ENCODE data around the gene APOL2. TPM values are rescaled to one million over a fixed set of nuclear protein-coding genes. Genes with fewer than 3 reads are reported as not detected.
"Not testable (repeated sequence)": the region's sequence is repeated elsewhere in the genome, so short reads cannot be mapped to it uniquely, and the experiment has no call there.

APOL2 gene
- total RNA-seq, 1 donor from 2014 or later = 22.9 TPM

DNA sequence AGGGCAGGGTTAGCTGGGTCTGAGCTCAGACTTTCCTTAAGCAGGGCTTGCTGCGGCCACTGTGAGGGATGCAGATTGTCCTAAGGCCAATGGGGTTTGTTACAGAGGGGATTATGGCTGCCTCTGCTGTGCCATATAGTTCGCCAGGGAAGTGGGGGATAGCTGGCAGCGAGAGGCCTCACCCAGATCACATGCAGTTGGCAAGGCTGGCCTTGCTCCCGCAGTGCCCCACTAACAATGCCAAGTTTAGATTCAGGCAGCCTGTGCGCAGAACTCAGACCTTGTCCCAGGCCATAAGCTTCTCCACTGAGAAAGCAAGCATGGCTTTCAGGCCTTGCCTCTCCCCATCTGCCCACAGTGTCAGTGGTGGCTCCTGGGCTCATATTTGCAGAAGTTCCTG lies 4.7 kb upstream of the APOL2 start:
- peak; percentile 73 for DNase-seq

DNA sequence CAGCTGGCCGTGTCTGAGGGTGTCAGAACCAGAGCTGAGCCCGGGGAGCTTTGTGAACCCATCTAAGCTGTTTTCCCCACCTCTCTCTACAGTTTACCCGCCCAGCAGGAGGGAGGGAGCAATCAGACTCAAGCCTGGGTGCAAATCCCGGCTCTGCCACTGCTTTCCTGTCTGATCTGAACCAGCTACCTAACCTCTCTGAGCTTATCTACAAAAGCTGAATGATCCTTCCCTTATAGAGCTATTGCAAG lies 252 bp downstream of the APOL2 start:
- DNase-seq = no peak

GRCh38 chr22:36238373-36239149 lies 766 bp downstream of the APOL2 start:
- peak; percentile 25 for DNase-seq

DNA sequence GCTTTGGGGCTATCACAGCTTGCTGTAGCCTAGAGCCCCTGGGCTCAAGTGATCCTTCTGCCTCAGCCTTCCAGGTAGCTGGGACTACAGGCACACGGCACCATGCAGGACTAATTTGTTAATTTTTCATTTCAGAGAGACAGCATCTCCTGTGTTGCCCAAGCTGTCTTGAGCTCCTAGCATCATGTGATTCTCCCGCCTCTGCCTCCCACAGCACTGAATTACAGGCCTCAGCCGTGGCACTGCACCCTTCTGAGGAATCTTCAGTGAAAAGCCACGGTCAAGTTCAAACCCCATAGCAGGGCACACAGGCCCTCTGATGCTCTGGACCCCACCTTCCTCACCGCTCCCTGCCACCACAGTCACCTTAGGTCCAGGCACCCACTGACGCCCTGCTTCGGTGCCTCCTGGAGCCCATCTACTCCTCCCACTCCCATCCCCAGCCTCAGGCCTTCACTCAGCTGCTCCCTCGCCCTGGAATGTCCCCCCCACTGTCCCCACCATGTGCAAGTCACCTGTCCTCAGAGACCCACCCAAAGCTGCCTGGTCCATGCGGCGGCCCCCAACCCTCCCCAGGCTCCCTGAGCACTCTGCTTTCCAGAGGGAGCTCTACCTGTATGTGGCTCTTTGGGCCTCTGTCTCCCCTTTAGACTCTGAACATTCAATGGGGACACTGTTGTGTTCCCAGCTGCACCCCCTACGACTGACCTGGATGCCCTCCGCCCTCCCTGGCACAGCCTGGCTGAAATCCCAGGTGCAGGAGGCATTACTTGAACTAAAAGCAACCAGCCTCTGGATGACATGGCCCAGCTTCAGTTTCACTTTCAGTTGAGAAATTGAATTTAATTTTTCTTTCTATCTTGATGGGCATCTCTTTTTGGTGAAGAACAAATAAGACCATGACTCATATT lies 1.6 kb downstream of the APOL2 start:
- peak; percentile 17 for DNase-seq

- DNase-seq = no peak
Observed at GRCh38 chr22:36236388-36237319, 2.7 kb downstream of the APOL2 start.

- DNase-seq = no peak
Observed at GRCh38 chr22:36235585-36235984, 3.7 kb downstream of the APOL2 start.

DNA sequence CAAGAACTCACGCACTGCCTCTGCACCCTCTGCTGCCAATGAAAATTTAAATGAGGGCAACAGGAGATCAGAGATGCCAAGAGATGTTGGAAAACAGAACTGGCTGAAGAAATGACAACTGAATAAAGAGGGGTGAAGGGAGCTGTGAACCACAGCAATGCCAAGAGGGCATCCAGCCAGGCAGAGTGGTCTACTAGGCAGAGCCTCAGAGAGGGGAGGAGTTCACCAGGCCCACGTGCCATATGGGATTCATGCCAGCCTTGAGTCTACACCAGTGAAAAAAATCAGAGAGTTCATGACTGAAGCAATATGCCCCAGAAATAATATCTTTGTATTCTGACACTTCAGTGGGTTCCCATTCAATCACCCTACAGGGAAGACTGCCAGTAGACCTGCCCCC lies 4.4 kb downstream of the APOL2 start:
- DNase-seq = peak; percentile 35

GRCh38 chr22:36234213-36234612 lies 5.1 kb downstream of the APOL2 start:
- no peak for DNase-seq

GRCh38 chr22:36233796-36234195 lies 5.5 kb downstream of the APOL2 start:
- DNase-seq = no peak

DNA sequence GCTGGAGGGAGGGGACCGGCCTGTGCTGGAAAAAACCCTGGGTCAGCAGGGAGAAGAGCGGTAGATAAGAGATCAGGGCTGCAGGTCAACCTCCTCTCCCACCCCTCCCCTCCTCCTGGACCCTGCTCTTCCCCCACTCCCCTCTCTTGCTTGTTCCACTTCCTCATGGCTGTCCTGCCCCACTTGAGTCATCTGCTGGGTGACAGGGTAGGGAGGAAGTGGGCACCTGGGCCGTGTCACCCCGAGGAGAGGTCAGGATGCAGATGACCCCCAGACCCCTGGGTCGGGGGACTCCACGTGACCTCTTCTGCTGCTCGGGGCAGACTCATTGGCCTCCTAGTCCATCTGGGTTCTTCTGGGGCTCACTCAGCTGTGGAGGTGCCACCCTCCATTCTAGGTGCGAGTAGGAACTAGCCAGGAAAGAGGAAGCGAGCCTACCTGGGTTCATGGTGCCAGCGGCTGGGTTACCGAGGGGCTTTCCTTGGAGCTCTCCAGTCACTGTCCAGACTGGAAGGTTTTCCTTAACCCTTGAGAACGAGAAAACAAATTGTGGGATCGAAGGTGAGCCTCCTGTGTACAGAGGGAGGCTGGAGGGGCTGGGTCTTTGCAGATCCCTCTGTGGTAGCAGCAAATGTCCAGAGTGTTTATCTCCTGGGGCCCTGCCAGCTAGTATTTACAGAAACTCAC lies 6.5 kb downstream of the APOL2 start:
- no peak for DNase-seq

DNA sequence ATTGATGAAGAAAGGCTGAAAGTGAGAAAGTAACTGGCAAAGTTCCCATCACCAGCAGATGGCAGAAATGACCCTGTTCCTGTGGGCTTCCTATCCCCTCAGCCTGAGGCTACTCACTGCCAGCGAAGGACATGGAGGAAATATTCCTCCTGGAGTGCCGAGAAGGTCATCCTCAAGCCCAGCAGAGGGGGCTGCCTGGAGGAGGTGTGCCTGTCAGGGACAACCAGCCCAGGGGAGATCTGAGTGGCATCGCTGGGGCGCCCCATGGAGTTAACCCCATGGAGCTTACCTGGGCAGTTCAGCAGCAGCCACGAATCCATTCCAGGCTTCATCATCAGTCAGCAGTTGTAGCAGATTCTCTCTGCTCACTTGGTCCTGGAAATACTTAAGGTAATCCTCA lies 8.3 kb downstream of the APOL2 start:
- not testable (repeated sequence) for DNase-seq

DNA sequence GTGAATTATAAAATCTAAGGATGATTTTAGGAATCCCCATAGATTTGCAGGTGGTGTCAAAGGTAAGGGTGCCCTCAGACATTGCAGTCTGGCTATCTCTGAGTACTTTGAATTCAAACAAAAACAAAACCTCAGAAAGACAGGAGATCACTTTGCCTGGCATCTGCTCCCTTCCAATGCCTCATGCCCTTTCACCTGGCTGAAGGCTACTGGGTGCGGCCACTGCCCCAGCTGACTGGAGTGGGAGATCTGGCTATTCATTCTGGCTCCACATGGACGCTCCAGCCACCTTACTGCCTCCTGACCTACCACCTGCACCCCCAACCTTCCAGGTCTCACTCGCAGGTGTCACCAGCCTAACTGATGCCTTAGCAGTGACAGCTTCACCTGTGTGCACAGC lies 9.7 kb downstream of the APOL2 start:
- not testable (repeated sequence) for DNase-seq

- DNase-seq = no peak
Observed at GRCh38 chr22:36228944-36229343, 10.4 kb downstream of the APOL2 start.

DNA sequence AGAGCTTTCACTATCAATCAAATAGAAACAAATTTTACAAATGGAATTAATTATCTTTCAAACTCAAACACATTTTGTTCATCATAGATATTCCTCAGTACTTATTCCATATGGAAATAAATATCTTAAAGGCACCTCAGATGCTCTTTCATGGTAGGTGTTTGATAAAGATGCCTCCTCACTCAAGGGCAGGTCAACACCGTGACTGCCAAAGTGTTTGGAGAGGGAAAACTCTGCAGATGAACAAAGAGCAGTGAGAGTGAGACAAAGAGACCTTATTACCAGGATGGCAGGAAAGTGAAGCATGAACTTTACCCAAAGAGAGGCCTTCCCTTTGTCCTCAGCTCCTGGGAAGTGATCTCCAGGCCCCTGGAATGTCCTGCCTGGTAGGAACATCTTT lies 11.0 kb downstream of the APOL2 start:
- DNase-seq = not testable (repeated sequence)

- DNase-seq = no peak
Observed at GRCh38 chr22:36227806-36228205, 11.5 kb downstream of the APOL2 start.

DNA sequence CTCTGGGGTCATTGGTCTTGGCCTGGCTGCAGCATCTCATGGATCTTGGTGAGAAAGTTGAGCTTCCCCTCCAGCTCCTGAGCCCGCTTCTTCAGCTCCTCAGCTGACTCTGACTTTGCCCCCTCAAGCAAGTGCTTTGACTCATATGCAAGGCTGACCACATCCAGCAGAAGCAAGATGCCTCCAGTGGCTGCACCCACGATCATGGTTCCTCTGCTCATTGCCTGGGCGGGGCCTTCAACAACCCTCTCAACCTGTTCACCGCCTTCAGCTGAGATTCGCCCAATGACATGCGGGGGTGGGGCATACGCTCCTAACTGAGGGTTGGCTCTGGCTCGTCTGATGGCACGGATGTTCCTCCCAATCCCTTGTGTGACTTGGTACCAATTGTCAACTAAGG lies 11.9 kb downstream of the APOL2 start:
- no peak for DNase-seq

- DNase-seq = no peak
Observed at GRCh38 chr22:36226189-36226588, 13.1 kb downstream of the APOL2 start.

- no peak for DNase-seq
Observed at GRCh38 chr22:36225333-36225922, 13.9 kb downstream of the APOL2 start.

- no peak for DNase-seq
Observed at GRCh38 chr22:36224245-36224644, 15.1 kb downstream of the APOL2 start.

DNA sequence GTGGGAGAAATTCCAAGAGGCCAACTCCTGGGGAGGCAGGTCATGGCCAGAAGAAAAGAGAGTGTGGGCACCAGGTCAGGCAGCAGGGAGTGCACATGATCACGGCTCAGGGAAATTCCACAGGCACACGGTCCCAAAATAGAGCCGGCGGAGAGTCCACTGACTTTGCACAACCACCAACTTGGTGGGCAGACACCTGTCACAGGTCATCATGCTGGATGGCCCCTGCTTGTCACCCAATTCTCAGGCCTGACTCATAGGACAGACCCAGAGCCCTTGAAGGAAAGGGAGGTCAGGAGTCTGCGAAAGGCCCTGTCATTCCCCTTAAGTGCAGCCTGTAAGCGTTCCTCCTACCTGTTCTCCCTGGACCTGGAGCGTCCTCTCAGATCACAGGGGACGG lies 15.8 kb downstream of the APOL2 start:
- DNase-seq = peak; percentile 53

DNA sequence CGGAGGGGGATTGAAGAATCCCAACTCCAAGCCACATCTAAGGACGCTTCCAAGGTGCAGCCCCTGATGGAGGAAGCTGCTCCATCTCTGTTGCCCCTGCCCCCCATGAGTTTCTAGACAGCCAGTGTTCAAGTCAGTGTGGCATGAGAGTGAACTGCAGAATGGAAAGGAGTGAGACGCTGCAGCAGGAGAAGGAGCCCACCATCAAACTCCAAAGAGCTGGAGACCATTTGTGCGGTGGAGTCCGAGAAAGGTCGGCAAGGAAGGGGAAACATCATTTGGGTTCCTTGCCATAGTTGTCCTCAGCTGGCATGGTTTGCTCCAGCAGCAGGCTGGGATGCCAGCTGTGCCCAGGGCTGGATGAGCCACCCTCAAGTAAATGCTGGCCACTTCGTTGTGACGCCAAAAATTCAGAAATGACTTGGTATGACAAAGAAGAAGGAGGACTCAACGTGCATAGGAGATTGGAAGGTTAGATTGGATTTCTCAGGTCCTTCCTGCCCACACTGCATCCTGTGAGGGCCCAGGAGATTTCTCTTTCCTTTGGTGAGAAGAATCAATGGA lies 16.4 kb downstream of the APOL2 start:
- DNase-seq = no peak
